Dendritic cell treated with granulocyte-macrophage colony-stimulating factor and Interleukin-4, amounts not matched to agents 40 ng/mL and 50 ng/mL, for 4 days (primary cell): ENCODE results near the gene RASL12.
"Not testable (repeated sequence)": the region's sequence is repeated elsewhere in the genome, so short reads cannot be mapped to it uniquely, and the experiment has no call there.

ENCODE experiments used
- H3K27ac Mint-ChIP-seq: one replicate; pipeline ENCODE4 v1.8.0; 2022; ENCODE audit warnings: mild to moderate bottlenecking, mixed read lengths
- H3K27me3 Mint-ChIP-seq: one replicate; pipeline ENCODE4 v1.8.0; 2022; ENCODE audit warnings: mild to moderate bottlenecking, mixed read lengths
- H3K36me3 Mint-ChIP-seq: one replicate; pipeline ENCODE4 v1.8.0; 2022; ENCODE audit warnings: low read depth, mixed read lengths
- H3K4me1 Mint-ChIP-seq: one replicate; pipeline ENCODE4 v1.8.0; 2022; ENCODE audit warnings: low read depth, mixed read lengths
- H3K4me3 Mint-ChIP-seq: one replicate; pipeline ENCODE4 v1.8.0; 2022; ENCODE audit warnings: mild to moderate bottlenecking, moderate library complexity, mixed read lengths
- H3K9me3 Mint-ChIP-seq: one replicate; pipeline ENCODE4 v1.8.0; 2022; ENCODE audit warnings: mixed read lengths
- intact Hi-C: fragments of 100-400 bp; cut with micrococcal nuclease; formaldehyde crosslinking; loops from one replicate; pipeline ENCODE4 v1.15.0; 2022

RASL12 gene

DNA sequence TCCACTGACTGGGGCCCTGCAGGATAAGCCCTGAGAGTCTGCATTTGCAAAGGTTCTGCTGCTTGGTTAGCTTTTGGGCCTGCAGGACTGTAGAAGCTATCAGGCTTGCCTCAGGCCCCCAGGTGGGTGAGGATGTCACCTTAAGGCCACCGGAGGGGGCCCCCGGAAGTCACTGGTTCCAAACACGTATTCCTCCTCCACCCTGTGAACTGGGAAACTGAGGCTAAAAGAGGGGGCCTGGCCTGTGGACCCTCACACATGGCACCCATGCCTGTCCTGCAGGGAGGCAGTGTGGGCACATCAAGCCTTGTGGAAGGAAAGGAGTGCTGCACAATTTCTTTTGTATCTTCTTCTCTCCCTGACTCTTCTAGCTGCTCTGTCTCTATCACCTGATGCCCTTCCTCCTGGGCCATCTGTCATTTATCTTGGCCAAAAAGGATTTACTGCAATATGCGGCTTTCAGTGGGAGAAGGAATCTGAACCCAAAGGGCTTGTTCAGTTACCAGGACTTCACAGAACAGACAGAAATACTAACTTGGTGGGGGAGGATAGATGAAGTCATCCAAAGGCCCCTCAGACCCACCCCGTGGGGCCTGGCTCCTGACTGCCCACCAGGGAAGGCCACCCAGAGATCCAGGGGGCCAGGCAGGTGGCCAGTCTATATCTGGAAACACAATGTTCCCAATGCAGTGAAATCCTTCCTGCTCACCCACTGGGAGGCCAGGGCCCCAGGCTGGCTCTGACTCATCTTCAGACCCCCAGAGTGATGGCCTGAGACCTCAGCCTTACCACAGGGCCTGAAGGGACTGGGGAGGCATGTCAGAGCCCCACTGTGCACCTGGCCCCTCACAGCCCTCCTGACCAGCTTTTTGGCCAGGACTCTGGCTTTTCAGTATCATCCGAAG is 28.9 kb upstream of the RASL12 start:
- no peak overlapping the region for H3K27ac Mint-ChIP-seq
- no peaks in the 10 kb centered on the region for H3K27me3 Mint-ChIP-seq
- H3K9me3 Mint-ChIP-seq = no peaks in the 10 kb centered on the region
- no peak overlapping the region for H3K4me3 Mint-ChIP-seq
- intact Hi-C loops = no loop called here
- H3K36me3 Mint-ChIP-seq = peaks cover 65% of the 10 kb centered on the region
- H3K4me1 Mint-ChIP-seq = peaks cover 14% of the 10 kb centered on the region

DNA sequence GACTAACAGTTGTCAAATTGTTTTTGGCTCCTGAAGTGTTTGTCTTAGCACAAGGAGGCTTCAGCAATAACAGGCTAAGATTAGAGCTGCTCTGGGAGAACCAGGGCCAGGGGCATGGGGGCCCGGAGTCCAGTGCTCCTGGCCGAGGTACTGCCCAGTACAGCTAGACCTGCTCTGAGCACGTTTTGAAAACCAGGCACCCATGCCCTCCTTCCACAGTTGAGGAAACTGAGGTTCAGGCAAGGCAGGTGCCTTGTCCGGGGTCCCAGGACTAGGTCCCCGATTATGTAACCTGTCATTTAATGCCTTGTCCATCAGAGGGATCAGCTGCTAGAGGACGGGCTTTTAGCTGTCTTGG is 27.9 kb upstream of the RASL12 start:
- H3K27ac Mint-ChIP-seq = no peak overlapping the region
- intact Hi-C loops = no loop called here
- H3K27me3 Mint-ChIP-seq = no peaks in the 10 kb centered on the region
- peaks cover 4% of the 10 kb centered on the region for H3K4me1 Mint-ChIP-seq
- H3K4me3 Mint-ChIP-seq = no peak overlapping the region
- no peaks in the 10 kb centered on the region for H3K9me3 Mint-ChIP-seq
- H3K36me3 Mint-ChIP-seq = peaks cover 58% of the 10 kb centered on the region

GRCh38 chr15:65095011-65095746 is 27.4 kb upstream of the RASL12 start:
- no peak overlapping the region for H3K27ac Mint-ChIP-seq
- no peak overlapping the region for H3K4me3 Mint-ChIP-seq
- no peaks in the 10 kb centered on the region for H3K9me3 Mint-ChIP-seq
- no peaks in the 10 kb centered on the region for H3K27me3 Mint-ChIP-seq
- intact Hi-C loops = no loop called here
- peaks cover 53% of the 10 kb centered on the region for H3K36me3 Mint-ChIP-seq
- no peaks in the 10 kb centered on the region for H3K4me1 Mint-ChIP-seq

GRCh38 chr15:65094294-65094995 is 26.7 kb upstream of the RASL12 start:
- Mint-ChIP-seq H3K27ac (no peak overlapping the region), H3K4me1 (no peaks in the 10 kb centered on the region), H3K4me3 (no peak overlapping the region), H3K9me3 (no peaks in the 10 kb centered on the region), H3K36me3 (peaks cover 45% of the 10 kb centered on the region), H3K27me3 (no peaks in the 10 kb centered on the region)
- intact Hi-C loops = no loop called here

- intact Hi-C loops, H3K4me1 Mint-ChIP-seq, H3K9me3 Mint-ChIP-seq, H3K27me3 Mint-ChIP-seq, H3K4me3 Mint-ChIP-seq, H3K27ac Mint-ChIP-seq: not testable (repeated sequence)
- H3K36me3 Mint-ChIP-seq = peaks cover 39% of the 10 kb centered on the region
Measured at GRCh38 chr15:65093793-65094170, 26.0 kb upstream of the RASL12 start.

DNA sequence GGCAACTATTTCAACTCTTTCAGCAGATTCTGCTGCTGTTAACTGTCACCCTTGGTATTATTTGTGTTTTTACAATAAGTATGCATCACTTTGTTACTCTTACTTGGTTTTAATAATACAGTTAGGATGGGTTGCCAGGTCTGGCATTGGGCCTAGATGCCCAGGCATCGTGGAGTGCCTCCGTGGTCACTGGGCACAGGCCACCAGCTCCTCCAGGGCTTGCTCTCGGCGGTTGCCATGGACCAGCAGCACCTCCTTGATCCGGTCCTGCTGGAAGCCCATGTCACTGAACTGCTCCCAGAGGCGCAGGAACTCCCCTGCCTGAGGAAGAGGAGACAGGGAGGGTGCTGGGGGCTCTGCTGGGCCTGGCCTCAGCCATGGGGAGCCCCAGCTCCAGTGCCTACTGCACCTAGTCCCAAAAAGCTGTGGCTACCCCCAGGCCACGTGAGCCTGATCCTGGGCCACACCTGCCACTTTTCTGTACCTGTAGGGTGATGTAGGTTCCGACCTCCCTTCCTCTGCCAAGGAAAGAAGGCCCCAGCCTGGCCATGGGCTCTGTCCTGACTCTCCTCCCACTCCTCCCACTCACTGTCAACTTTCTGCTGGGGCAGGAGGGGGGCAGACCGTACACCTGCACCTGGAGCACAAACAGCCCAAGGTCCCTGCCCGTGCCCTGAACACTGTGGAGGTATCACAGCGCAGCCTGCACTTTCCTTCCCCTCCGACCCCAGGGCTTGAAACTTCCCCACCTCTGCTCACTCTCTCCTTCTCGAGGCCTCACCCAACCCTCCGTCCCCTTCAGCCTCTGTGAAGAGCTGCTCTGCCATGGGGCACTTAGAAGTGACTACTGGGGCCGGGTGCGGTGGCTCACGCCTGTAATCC is 25.4 kb upstream of the RASL12 start:
- intact Hi-C loops = no loop called here
- Mint-ChIP-seq H3K36me3 (peaks cover 32% of the 10 kb centered on the region), H3K4me3 (no peak overlapping the region), H3K4me1 (no peaks in the 10 kb centered on the region), H3K27ac (no peak overlapping the region), H3K27me3 (no peaks in the 10 kb centered on the region), H3K9me3 (no peaks in the 10 kb centered on the region)

DNA sequence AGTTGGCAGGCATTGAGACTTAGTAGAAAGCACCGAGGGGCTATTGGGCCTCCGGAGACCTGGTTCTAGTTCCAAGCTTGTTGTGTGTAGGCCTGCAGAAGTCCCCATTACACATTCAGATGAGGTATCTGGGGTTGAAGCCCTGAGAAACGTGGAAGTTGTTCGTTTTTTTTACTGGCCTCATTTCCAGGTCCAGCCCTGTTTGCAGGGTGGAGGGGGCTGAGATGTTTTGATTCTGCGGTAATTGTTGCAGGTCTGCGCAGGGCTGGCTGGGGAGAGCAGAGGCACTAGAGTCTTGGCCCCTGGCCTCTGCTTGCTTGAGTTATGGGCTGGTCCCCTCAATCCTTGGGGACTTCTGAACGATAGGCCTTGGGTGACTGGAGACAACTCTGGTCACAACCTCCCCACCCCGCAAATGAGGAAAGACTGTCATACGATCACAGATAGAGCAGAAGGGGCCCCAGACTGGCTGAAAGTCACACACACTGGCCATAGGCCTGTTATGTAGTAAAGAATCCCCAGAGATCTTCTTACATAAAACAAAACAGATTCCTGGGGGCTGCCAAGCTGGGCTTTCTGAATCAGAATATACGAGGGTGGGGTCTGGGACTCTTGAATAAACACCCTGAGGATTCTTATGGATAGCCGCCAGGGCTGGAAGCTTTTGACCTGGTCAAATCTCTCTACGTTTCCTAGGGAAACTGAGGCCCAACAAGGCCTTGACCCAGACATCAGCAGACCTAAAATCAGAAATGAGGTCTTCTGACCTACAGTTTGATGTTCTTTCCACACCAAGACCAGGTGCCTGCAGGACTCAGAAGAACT is 24.4 kb upstream of the RASL12 start:
- no peak overlapping the region for H3K4me3 Mint-ChIP-seq
- H3K27me3 Mint-ChIP-seq = peaks cover 4% of the 10 kb centered on the region
- H3K27ac Mint-ChIP-seq = no peak overlapping the region
- H3K9me3 Mint-ChIP-seq = no peaks in the 10 kb centered on the region
- H3K36me3 Mint-ChIP-seq = peaks cover 22% of the 10 kb centered on the region
- no peaks in the 10 kb centered on the region for H3K4me1 Mint-ChIP-seq
- intact Hi-C loops = no loop called here

DNA sequence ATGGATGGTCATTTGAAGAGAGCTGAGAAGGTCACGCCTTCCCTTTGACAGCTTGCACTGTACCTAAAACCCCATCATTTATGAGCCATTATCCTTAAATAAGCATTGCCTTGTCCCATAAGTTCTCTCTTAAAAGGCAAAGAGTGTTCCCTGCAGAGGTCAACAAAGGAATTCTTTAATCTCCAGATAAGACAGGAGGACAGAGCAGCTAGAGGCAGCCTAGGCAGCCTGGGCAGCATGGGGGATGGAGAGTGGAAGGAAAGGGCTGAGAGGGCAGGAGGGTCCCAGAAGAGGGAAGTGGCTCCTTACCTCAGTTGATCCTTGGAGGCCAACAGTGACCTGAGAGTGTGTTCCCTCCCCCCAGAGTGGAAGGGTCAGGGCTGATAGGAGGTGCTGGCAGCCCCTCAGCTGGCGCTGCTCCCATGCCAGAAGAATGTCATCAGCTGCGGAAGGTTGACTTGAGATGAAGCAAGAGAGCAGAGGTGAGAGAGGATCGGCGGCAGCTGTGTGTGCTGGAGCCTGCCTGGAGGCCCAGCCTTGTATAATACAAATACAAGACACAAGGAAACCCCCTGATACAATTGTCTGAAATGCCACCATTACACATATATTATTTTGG is 21.5 kb upstream of the RASL12 start:
- peaks cover 15% of the 10 kb centered on the region for H3K27me3 Mint-ChIP-seq
- H3K27ac Mint-ChIP-seq = no peak overlapping the region
- intact Hi-C loops = no loop called here
- H3K36me3 Mint-ChIP-seq = peaks cover 12% of the 10 kb centered on the region
- no peaks in the 10 kb centered on the region for H3K4me1 Mint-ChIP-seq
- H3K4me3 Mint-ChIP-seq = no peak overlapping the region
- H3K9me3 Mint-ChIP-seq = no peaks in the 10 kb centered on the region

GRCh38 chr15:65088643-65089021 is 20.8 kb upstream of the RASL12 start:
- Mint-ChIP-seq H3K27ac (no peak overlapping the region), H3K9me3 (no peaks in the 10 kb centered on the region), H3K4me3 (no peak overlapping the region), H3K36me3 (peaks cover 8% of the 10 kb centered on the region), H3K27me3 (peaks cover 20% of the 10 kb centered on the region), H3K4me1 (no peaks in the 10 kb centered on the region)
- intact Hi-C loops = no loop called here

GRCh38 chr15:65087873-65088642 is 20.3 kb upstream of the RASL12 start:
- intact Hi-C loops = no loop called here
- no peaks in the 10 kb centered on the region for H3K4me1 Mint-ChIP-seq
- no peaks in the 10 kb centered on the region for H3K9me3 Mint-ChIP-seq
- H3K27ac Mint-ChIP-seq = no peak overlapping the region
- H3K36me3 Mint-ChIP-seq = peaks cover 2% of the 10 kb centered on the region
- peaks cover 25% of the 10 kb centered on the region for H3K27me3 Mint-ChIP-seq
- no peak overlapping the region for H3K4me3 Mint-ChIP-seq

DNA sequence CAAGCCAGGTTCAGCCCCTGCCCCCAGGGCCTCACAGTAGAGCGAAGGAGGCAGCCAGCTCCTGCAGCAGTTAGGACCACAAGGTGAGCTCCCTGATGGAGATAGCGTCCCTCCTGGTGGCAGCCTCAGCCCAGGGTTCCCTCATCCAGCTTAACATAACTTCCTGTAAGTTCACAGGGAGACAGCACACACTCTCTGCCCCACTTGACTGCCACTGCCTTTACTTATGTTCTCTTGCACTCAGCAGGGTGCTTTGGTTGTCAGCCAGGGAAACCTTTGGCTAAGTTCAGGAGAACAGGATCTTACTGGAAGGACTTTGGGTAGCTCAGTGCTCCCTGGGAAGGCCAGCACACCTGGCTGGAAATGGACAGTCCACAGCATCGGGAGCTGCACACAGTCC is 19.6 kb upstream of the RASL12 start:
- no peak overlapping the region for H3K27ac Mint-ChIP-seq
- no peak overlapping the region for H3K4me3 Mint-ChIP-seq
- H3K27me3 Mint-ChIP-seq = peaks cover 31% of the 10 kb centered on the region
- no peaks in the 10 kb centered on the region for H3K9me3 Mint-ChIP-seq
- peaks cover 6% of the 10 kb centered on the region for H3K4me1 Mint-ChIP-seq
- intact Hi-C loops = no loop called here
- no peaks in the 10 kb centered on the region for H3K36me3 Mint-ChIP-seq

DNA sequence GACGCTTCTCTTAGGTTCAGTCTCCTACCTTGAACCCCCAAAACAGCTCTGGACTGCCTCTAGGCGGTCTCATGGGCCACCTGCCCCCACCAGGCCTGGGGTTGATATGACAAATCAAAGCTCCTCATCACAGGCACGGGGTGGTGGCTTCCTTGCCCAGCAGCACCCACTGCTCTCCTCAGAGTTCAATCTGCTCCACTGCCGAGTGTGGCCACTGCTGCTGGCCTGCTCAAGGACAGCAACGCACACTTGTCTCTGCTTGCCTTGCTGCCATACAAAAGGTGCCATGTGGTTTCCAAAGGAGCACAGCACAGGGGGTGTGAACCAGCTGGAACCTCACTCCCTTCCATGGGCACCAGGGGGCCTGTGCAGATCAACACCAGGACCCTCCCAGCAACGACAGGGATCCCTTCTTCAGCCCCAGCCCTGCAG is 18.9 kb upstream of the RASL12 start:
- peaks cover 37% of the 10 kb centered on the region for H3K27me3 Mint-ChIP-seq

More for the DNA sequence above, 18.9 kb upstream of the RASL12 start:
- no peaks in the 10 kb centered on the region for H3K9me3 Mint-ChIP-seq
- peaks cover 9% of the 10 kb centered on the region for H3K4me1 Mint-ChIP-seq
- no peaks in the 10 kb centered on the region for H3K36me3 Mint-ChIP-seq
- intact Hi-C loops = no loop called here
- H3K4me3 Mint-ChIP-seq = no peak overlapping the region
- no peak overlapping the region for H3K27ac Mint-ChIP-seq
